Measurements from ENCODE around the gene ACTMAP. TPM values are rescaled to one million over a fixed set of nuclear protein-coding genes. Genes with fewer than 3 reads are reported as not detected.

ACTMAP gene
- total and polyA plus RNA-seq, 2 experiments from 2014 or later, result 2.5 to 7.3 TPM

DNA sequence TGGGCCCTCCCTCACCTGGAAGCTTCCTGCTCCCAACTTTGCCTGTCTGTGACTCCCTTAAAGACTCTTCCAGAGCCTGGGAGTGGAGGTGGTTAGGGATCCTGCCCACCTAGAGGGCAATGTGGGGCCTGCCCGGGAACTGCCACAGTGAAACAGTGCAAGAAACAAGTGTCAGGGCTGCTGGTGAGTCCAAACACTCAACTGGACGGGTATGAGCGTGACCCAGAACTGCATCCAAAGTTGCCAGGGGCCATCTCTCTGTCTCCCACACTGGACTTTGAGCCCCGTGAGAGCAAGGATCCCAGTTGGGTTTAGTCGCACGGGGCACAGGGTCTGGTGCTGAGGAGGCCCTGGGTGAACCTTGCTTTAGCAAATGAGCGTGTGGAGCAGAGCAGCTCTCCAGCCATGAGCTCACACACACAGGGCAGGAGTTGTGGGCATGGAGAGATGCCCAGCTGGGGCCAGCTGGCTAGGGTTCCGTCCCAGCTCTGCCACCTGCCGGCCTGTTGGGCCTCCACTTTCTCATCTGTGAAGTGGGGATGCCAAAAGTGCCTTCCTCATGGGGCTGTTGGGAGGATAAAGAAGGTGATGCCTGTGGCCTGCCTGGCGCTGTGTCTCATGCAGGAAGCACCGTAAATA, 57.0 kb downstream of the ACTMAP start:
- WGBS, 2 experiments (ENCODE audit: low coverage in 1 of 2, low lambda C conversion rate in 2 of 2, missing lambda C conversion rate in 2 of 2), result 80 to 86% methylated on average over 11 of the region's 11 CpGs

DNA sequence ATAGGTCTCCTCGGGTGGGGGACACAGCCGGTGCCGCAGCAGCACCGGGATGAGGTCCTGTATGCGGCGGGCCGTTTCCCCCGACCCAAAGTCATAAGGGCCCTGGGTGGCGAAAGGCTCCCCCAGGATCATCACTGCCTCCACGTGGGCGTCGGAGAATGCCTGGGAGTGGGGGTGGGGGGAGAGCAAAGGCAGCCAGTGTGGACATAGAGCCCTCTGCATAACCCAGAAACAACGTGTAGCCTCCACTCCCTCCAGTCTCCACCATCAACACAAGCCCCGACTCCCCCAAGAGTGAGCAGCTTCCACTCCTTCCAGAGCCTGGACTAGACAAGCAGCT, 58.1 kb downstream of the ACTMAP start:
- H3K4me2 ChIP-seq (ENCODE audit: unreplicated experiment), result no peak overlapping the region
- no peaks in the 10 kb centered on the region for H3K27me3 ChIP-seq (replicated peaks; ENCODE audit: insufficient read depth)
- WGBS, 2 experiments (ENCODE audit: low coverage in 1 of 2, low lambda C conversion rate in 2 of 2, missing lambda C conversion rate in 2 of 2), result 86% methylated on average over 14 of the region's 14 CpGs
- peaks cover 5% of the 10 kb centered on the region; the same call in 1 of the 2 replicates for H3F3A ChIP-seq (ENCODE audit: insufficient read depth)
- in situ Hi-C loops (cut with MboI), result no loop called here
- DNase-seq, result peak; percentile 15
- H3K9me3 ChIP-seq (ENCODE audit: low read depth), result no peaks in the 10 kb centered on the region
- H3K9ac ChIP-seq, result no peak overlapping the region
- H3K4me1 ChIP-seq (ENCODE audit: insufficient read depth), result peaks cover 15% of the 10 kb centered on the region
- no peak overlapping the region for H3K4me3 ChIP-seq
- no peaks in the 10 kb centered on the region for H4K20me1 ChIP-seq (ENCODE audit: insufficient read depth)
- H3K36me3 ChIP-seq (ENCODE audit: low read depth), result no peaks in the 10 kb centered on the region
- H2AFZ ChIP-seq, result no peak overlapping the region
- no peaks in the 10 kb centered on the region for H3K9me2 ChIP-seq (ENCODE audit: insufficient read depth)
- peaks cover 32% of the 10 kb centered on the region for H3K79me2 ChIP-seq (ENCODE audit: insufficient read depth)
- TF ChIP-seq EZH2 (IDR thresholded peaks at IDR 0.05; ENCODE audit: insufficient read depth, poor library complexity, severe bottlenecking), result no peak
- H3K27ac ChIP-seq, result no peak overlapping the region

More for the DNA sequence above, 57.0 kb downstream of the ACTMAP start:
- H3K4me3 ChIP-seq, result no peak overlapping the region
- no peak for DNase-seq
- TF ChIP-seq EZH2phosphoT487 (IDR thresholded peaks at IDR 0.05; ENCODE audit: insufficient read depth, low read depth) (no peak), EZH2 (IDR thresholded peaks at IDR 0.05; ENCODE audit: insufficient read depth, poor library complexity, severe bottlenecking) (no peak)
- H3K9me2 ChIP-seq (ENCODE audit: insufficient read depth), result no peaks in the 10 kb centered on the region
- H4K20me1 ChIP-seq (ENCODE audit: insufficient read depth), result no peaks in the 10 kb centered on the region
- H2AFZ ChIP-seq, result no peak overlapping the region
- H3K9me3 ChIP-seq (ENCODE audit: low read depth), result no peaks in the 10 kb centered on the region
- in situ Hi-C loops (cut with MboI), result no loop called here
- peaks cover 6% of the 10 kb centered on the region for H3K4me1 ChIP-seq (ENCODE audit: insufficient read depth)
- no peaks in the 10 kb centered on the region for H3K36me3 ChIP-seq (ENCODE audit: low read depth)
- H3K4me2 ChIP-seq (ENCODE audit: unreplicated experiment), result no peak overlapping the region
- no peak overlapping the region for H3K9ac ChIP-seq
- H3K79me2 ChIP-seq (ENCODE audit: insufficient read depth), result peaks cover 21% of the 10 kb centered on the region
- no peak overlapping the region for H3K27ac ChIP-seq
- no peaks in the 10 kb centered on the region; the same call in 1 of the 2 replicates for H3F3A ChIP-seq (ENCODE audit: insufficient read depth)
- no peaks in the 10 kb centered on the region for H3K27me3 ChIP-seq (replicated peaks; ENCODE audit: insufficient read depth)

DNA sequence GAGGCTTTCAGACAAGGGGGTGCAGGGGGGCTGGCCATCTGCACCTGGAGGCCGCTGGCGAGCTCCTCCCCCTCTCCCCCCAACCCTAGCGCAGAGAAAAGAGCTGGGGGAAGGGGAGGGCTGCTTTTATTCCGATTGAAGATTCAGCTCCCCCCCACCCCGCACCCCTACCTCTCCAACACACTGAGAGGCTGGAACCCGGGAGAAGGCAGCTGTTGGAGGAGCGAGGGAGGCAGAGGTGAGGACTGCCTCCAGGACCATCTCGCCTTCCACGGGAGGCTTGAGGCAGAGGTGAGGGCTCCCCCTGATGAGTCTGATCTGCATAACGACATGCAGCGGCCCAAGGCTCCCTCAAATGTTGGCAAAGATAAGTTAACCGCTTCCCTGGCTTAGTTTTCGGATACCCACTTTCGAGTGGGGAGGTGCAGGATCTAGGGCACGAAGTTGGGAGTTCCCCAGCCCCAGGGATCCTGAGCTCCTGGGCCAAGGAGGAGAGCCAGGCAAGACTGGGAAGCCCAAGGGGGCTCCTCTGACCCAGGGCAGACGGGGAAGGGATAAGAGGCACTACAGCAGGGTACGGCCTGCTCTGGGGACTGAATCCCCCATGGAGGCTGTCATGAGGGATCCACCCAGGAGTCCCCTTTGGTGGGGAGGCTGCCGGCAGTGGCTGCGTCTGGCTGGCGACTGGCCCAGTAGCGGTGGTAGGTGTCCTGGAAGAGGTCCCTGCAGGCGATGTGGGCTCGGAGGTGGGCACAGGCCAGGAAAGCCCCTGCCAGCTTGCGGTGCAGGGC, 58.7 kb downstream of the ACTMAP start:
- Histone ChIP-seq H3K4me3 (peak overlapping the region; percentile 88; the same call in 1 of the 2 replicates), H3K27ac (peak overlapping the region; percentile 89), H3K79me2 (ENCODE audit: insufficient read depth) (peaks cover 37% of the 10 kb centered on the region), H3F3A (ENCODE audit: insufficient read depth) (peaks cover 5% of the 10 kb centered on the region; the same call in 1 of the 2 replicates), H3K9ac (peak overlapping the region; percentile 100), H3K4me2 (ENCODE audit: unreplicated experiment) (peak overlapping the region; percentile 83), H3K36me3 (ENCODE audit: low read depth) (no peaks in the 10 kb centered on the region), H3K4me1 (ENCODE audit: insufficient read depth) (peaks cover 17% of the 10 kb centered on the region), H3K9me2 (ENCODE audit: insufficient read depth) (no peaks in the 10 kb centered on the region), H3K27me3 (replicated peaks; ENCODE audit: insufficient read depth) (no peaks in the 10 kb centered on the region), H2AFZ (no peak overlapping the region), H4K20me1 (ENCODE audit: insufficient read depth) (no peaks in the 10 kb centered on the region), H3K9me3 (ENCODE audit: low read depth) (no peaks in the 10 kb centered on the region)
- WGBS, 2 experiments (ENCODE audit: low coverage in 1 of 2, low lambda C conversion rate in 2 of 2, missing lambda C conversion rate in 2 of 2), result 68 to 83% methylated on average over 17 to 23 of the region's 24 CpGs
- in situ Hi-C loops (cut with MboI), result no loop called here
- DNase-seq, result peak; percentile 25
- TF ChIP-seq EZH2 (IDR thresholded peaks at IDR 0.05; ENCODE audit: insufficient read depth, poor library complexity, severe bottlenecking) (no peak), EZH2phosphoT487 (IDR thresholded peaks at IDR 0.05; ENCODE audit: insufficient read depth, low read depth) (no peak)

Small RNA genes lying within 50 kb of the gene (small RNA-seq; reads per million reads assigned to genes)
- not detected for gene RNU6-195P (ENCODE audit: low read depth, low replicate concordance)

Other genes starting within 250 kb of the ACTMAP start
- 27.8 and 36.3 TPM in 2 replicates for gene SHKBP1, start 173.6 kb downstream of the ACTMAP start, total RNA-seq (2014; rRNA removed; shearing (Covaris generic))
- gene SHKBP1, start 173.6 kb downstream of the ACTMAP start, polyA plus RNA-seq (2016; fragmentation: Nextera tagmentation; extraction: Ambion mirVana), result 62.2 and 66.4 TPM in 2 replicates
- 18.0 and 18.3 TPM in 2 replicates for gene LTBP4, start 149.1 kb downstream of the ACTMAP start, total RNA-seq (2014; rRNA removed; shearing (Covaris generic))
- gene LTBP4, start 149.1 kb downstream of the ACTMAP start, polyA plus RNA-seq (2016; fragmentation: Nextera tagmentation; extraction: Ambion mirVana), result 45.5 and 47.2 TPM in 2 replicates
- gene NUMBL, start 59.8 kb downstream of the ACTMAP start, total RNA-seq (2014; rRNA removed; shearing (Covaris generic)), result 33.4 and 49.7 TPM in 2 replicates
- 30.8 and 35.1 TPM in 2 replicates for gene NUMBL, start 59.8 kb downstream of the ACTMAP start, polyA plus RNA-seq (2016; fragmentation: Nextera tagmentation; extraction: Ambion mirVana)
- 28.6 and 43.4 TPM in 2 replicates for gene COQ8B, start 33.6 kb downstream of the ACTMAP start, total RNA-seq (2014; rRNA removed; shearing (Covaris generic))
- gene COQ8B, start 33.6 kb downstream of the ACTMAP start, polyA plus RNA-seq (2016; fragmentation: Nextera tagmentation; extraction: Ambion mirVana), result 13.4 and 15.2 TPM in 2 replicates
- 19.9 and 24.7 TPM in 2 replicates for gene ITPKC, start 33.4 kb downstream of the ACTMAP start, total RNA-seq (2014; rRNA removed; shearing (Covaris generic))
- 8.5 and 10.4 TPM in 2 replicates for gene ITPKC, start 33.4 kb downstream of the ACTMAP start, polyA plus RNA-seq (2016; fragmentation: Nextera tagmentation; extraction: Ambion mirVana)
- gene SNRPA, start 726 bp upstream of the ACTMAP start, total RNA-seq (2014; rRNA removed; shearing (Covaris generic)), result 30.6 and 35.3 TPM in 2 replicates
- gene SNRPA, start 726 bp upstream of the ACTMAP start, polyA plus RNA-seq (2016; fragmentation: Nextera tagmentation; extraction: Ambion mirVana), result 50.1 and 58.5 TPM in 2 replicates
- not detected in 2 replicates for gene MIA, start 25.0 kb upstream of the ACTMAP start, total RNA-seq (2014; rRNA removed; shearing (Covaris generic))
- not detected in 2 replicates for gene MIA, start 25.0 kb upstream of the ACTMAP start, polyA plus RNA-seq (2016; fragmentation: Nextera tagmentation; extraction: Ambion mirVana)
- 20.7 and 25.6 TPM in 2 replicates for gene RAB4B, start 27.8 kb upstream of the ACTMAP start, total RNA-seq (2014; rRNA removed; shearing (Covaris generic))
- 23.2 and 24.6 TPM in 2 replicates for gene RAB4B, start 27.8 kb upstream of the ACTMAP start, polyA plus RNA-seq (2016; fragmentation: Nextera tagmentation; extraction: Ambion mirVana)
- gene EGLN2, start 48.7 kb upstream of the ACTMAP start, total RNA-seq (2014; rRNA removed; shearing (Covaris generic)), result 80.6 and 83.3 TPM in 2 replicates
- gene EGLN2, start 48.7 kb upstream of the ACTMAP start, polyA plus RNA-seq (2016; fragmentation: Nextera tagmentation; extraction: Ambion mirVana), result 52.5 and 61.2 TPM in 2 replicates
- gene CYP2A6, start 100.0 kb upstream of the ACTMAP start, total RNA-seq (2014; rRNA removed; shearing (Covaris generic)), result not detected in 2 replicates
- gene CYP2A6, start 100.0 kb upstream of the ACTMAP start, polyA plus RNA-seq (2016; fragmentation: Nextera tagmentation; extraction: Ambion mirVana), result not detected in 2 replicates
- not detected in 2 replicates for gene CYP2A7, start 131.8 kb upstream of the ACTMAP start, total RNA-seq (2014; rRNA removed; shearing (Covaris generic))
- not detected in 2 replicates for gene CYP2A7, start 131.8 kb upstream of the ACTMAP start, polyA plus RNA-seq (2016; fragmentation: Nextera tagmentation; extraction: Ambion mirVana)
- gene CYP2B6, start 240.8 kb upstream of the ACTMAP start, total RNA-seq (2014; rRNA removed; shearing (Covaris generic)), result not detected in 2 replicates
- gene CYP2B6, start 240.8 kb upstream of the ACTMAP start, polyA plus RNA-seq (2016; fragmentation: Nextera tagmentation; extraction: Ambion mirVana), result not detected in 2 replicates

Measured in GM23248 (cell line).